Measurements from ENCODE around the gene EWSR1. TPM values are rescaled to one million over a fixed set of nuclear protein-coding genes. Genes with fewer than 3 reads are reported as not detected.
"Not testable (repeated sequence)": the region's sequence is repeated elsewhere in the genome, so short reads cannot be mapped to it uniquely, and the experiment has no call there.

Gene EWSR1
- 197 TPM for total RNA-seq (2013)
- polyA plus RNA-seq: 100 to 1,000 TPM in 2 of 3 donors, 10 to 100 TPM in 1; 81.2 to 280 (median 136) TPM
- 158 and 326 TPM in 2 replicates for polyA minus RNA-seq
- 156 to 386 (median 320) reads per million in 11 experiments for total RNA-seq

GRCh38 chr22:29267858-29268510, at the start of gene EWSR1, which contains the start of gene RHBDD3:
Gene EWSR1, plus strand, starts transcription at chr22:29268268. Its CDS starts 69 bp downstream, at chr22:29268337.
Gene RHBDD3, minus strand, starts transcription at chr22:29267981. Its CDS starts 2,355 bp downstream, at chr22:29265626.
- H3K36me3 Mint-ChIP-seq: peaks cover 22 to 25% of the 10 kb centered on the region in 2 donors
- H4K20me1 ChIP-seq (ENCODE audit: insufficient read depth, low read length): peaks cover 46% of the 10 kb centered on the region
- peak within 1 kb of the TSS; percentile 88 for H2AFZ ChIP-seq (ENCODE audit: insufficient read depth, low read depth, low read length, poor library complexity, severe bottlenecking)
- H3K27ac Mint-ChIP-seq: peak within 1 kb of the TSS; percentile 97 to 100 (median 100)
- peak; percentile 97 to 98 (median 98) for DNase-seq
- peaks cover 33 to 41% of the 10 kb centered on the region in 2 donors for H3K4me1 ChIP-seq (ENCODE audit: control insufficient read depth in 1 of 2, insufficient read depth in 2 of 2, low read length in 2 of 2)
- H3K27ac ChIP-seq (ENCODE audit: low read depth in 1 of 2, low read length in 2 of 2): peak within 1 kb of the TSS; percentile 86 to 100
- peak within 1 kb of the TSS; percentile 68 to 86 (median 80) for H3K4me3 ChIP-seq (replicated peaks in 1 of 3; ENCODE audit: low read depth in 2 of 3, low read length in 3 of 3)
- H3K27me3 Mint-ChIP-seq (ENCODE audit: low read depth in 3 of 3): peaks cover 0 to 2% (median 0%) of the 10 kb centered on the region in 3 donors
- WGBS (ENCODE audit: insufficient coverage): under 1% methylated on average over 49 of the region's 67 CpGs
- intact Hi-C loops (cut with micrococcal nuclease): loop anchor here (5.0 to 10.0 kb wide), 2 partner anchors 34 to 117 kb away; partner anchors contain the start of gene AP1B1 (in 1 of the 2)
- H3K36me3 ChIP-seq (replicated peaks in 1 of 2; ENCODE audit: control insufficient read depth in 1 of 2, insufficient read depth in 2 of 2, low read length in 2 of 2): peaks cover 23 to 27% of the 10 kb centered on the region in 2 donors
- peaks cover 60% of the 10 kb centered on the region for H3K79me2 ChIP-seq (ENCODE audit: insufficient read depth, low read length)
- no peak for TF ChIP-seq CTCF (IDR thresholded peaks at IDR 0.05)
- no peaks in the 10 kb centered on the region for H3K27me3 ChIP-seq (ENCODE audit: control insufficient read depth in 2 of 2, insufficient read depth in 2 of 2, low read length in 2 of 2)
- peak within 1 kb of the TSS; percentile 91 for H3K4me2 ChIP-seq (replicated peaks; ENCODE audit: extremely low read depth, low read length, poor library complexity, severe bottlenecking)
- peaks cover 46% of the 10 kb centered on the region for H3K4me1 Mint-ChIP-seq
- peak within 1 kb of the TSS; percentile 99 for H3K9ac ChIP-seq (ENCODE audit: insufficient read depth, low read length, poor library complexity, severe bottlenecking)
- H3K4me3 Mint-ChIP-seq: peak within 1 kb of the TSS; percentile 93 to 98
- no peaks in the 10 kb centered on the region for H3K9me3 Mint-ChIP-seq
- no peaks in the 10 kb centered on the region for H3K9me3 ChIP-seq (replicated peaks in 1 of 2; ENCODE audit: control insufficient read depth in 1 of 2, insufficient read depth in 1 of 2, low read length in 2 of 2)

DNA sequence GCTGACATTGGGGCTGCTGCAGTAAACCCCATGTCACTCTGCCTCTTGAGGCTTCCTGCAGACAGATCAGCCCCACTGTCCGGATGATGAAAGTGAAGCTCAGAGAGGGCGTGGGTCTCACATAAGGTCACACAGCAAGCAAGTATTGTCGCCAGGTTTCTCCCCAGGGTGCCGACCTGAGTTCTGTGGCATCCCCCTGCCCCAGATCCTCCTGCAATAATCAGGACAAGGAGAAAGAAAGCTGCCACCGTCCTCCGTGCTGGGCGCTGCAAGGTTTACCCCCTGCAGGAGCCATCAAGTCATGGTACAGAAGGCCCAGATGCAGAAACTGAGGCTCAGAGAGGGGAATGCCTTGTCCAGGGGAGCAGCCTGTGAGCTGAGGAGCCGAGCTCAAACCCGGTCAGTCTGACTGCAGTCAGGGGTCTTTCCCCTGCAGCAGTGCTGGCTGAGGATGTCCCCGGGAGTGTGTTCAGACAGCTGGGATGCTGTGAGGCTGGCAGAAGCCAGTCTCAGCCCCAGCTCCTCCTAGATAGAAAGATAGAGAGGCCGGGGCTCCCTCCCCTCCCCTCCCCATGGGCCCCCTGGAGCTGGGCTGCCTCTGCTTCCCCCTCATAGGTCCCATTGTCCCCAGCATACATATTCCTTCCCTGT, 49.2 kb upstream of the EWSR1 start:
- Mint-ChIP-seq H3K4me1 (peaks cover 8% of the 10 kb centered on the region), H3K9me3 (no peaks in the 10 kb centered on the region), H3K4me3 (no peak overlapping the region), H3K36me3 (no peaks in the 10 kb centered on the region), H3K27ac (peak overlapping the region in 3 of 7 donors; percentile 13 to 75 (median 21)), H3K27me3 (ENCODE audit: low read depth in 3 of 3) (peaks cover 0 to 5% (median 4%) of the 10 kb centered on the region in 3 donors)
- DNase-seq: no peak
- H2AFZ ChIP-seq (ENCODE audit: insufficient read depth, low read depth, low read length, poor library complexity, severe bottlenecking): no peak overlapping the region
- intact Hi-C loops (cut with micrococcal nuclease): no loop called here
- peaks cover 8% of the 10 kb centered on the region in 2 donors for H3K4me1 ChIP-seq (ENCODE audit: control insufficient read depth in 1 of 2, insufficient read depth in 2 of 2, low read length in 2 of 2)
- no peaks in the 10 kb centered on the region for H3K36me3 ChIP-seq (replicated peaks in 1 of 2; ENCODE audit: control insufficient read depth in 1 of 2, insufficient read depth in 2 of 2, low read length in 2 of 2)
- H4K20me1 ChIP-seq (ENCODE audit: insufficient read depth, low read length): no peaks in the 10 kb centered on the region
- no peaks in the 10 kb centered on the region for H3K79me2 ChIP-seq (ENCODE audit: insufficient read depth, low read length)
- no peaks in the 10 kb centered on the region for H3K9me3 ChIP-seq (replicated peaks in 1 of 2; ENCODE audit: control insufficient read depth in 1 of 2, insufficient read depth in 1 of 2, low read length in 2 of 2)
- H3K9ac ChIP-seq (ENCODE audit: insufficient read depth, low read length, poor library complexity, severe bottlenecking): no peak overlapping the region
- no peak overlapping the region for H3K4me2 ChIP-seq (replicated peaks; ENCODE audit: extremely low read depth, low read length, poor library complexity, severe bottlenecking)
- no peak overlapping the region for H3K27ac ChIP-seq (ENCODE audit: low read depth in 1 of 2, low read length in 2 of 2)
- no peak overlapping the region for H3K4me3 ChIP-seq (replicated peaks in 1 of 3; ENCODE audit: low read depth in 2 of 3, low read length in 3 of 3)
- 93% methylated on average over 10 of the region's 11 CpGs for WGBS (ENCODE audit: insufficient coverage)
- no peaks in the 10 kb centered on the region for H3K27me3 ChIP-seq (ENCODE audit: control insufficient read depth in 2 of 2, insufficient read depth in 2 of 2, low read length in 2 of 2)
- no peak for TF ChIP-seq CTCF (IDR thresholded peaks at IDR 0.05)

DNA sequence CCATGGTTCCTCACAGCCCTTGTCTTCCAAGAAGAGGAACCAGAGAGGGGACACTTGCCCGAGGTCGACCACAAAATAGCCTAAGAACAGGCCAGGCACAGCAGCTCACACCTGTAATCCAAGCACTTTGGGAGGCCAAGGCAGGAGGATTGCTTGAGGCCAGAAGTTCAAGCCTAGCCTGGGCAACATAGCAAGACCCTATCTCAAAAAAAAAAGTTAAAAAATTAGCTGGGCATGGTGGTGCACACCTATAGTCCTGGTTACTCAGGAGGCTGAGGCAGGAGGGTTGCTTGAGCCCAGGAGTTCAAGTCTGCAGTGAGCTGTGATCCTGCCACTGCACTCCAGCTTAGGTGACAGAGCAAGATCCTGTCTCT, 48.7 kb upstream of the EWSR1 start:
- H3K27me3 ChIP-seq (ENCODE audit: control insufficient read depth in 2 of 2, insufficient read depth in 2 of 2, low read length in 2 of 2); H3K4me3 ChIP-seq (replicated peaks in 1 of 3; ENCODE audit: low read depth in 2 of 3, low read length in 3 of 3); H3K27me3 Mint-ChIP-seq (ENCODE audit: low read depth in 3 of 3); H3K4me2 ChIP-seq (replicated peaks; ENCODE audit: extremely low read depth, low read length, poor library complexity, severe bottlenecking); H3K27ac ChIP-seq (ENCODE audit: low read depth in 1 of 2, low read length in 2 of 2); H3K36me3 Mint-ChIP-seq; H4K20me1 ChIP-seq (ENCODE audit: insufficient read depth, low read length); H3K36me3 ChIP-seq (replicated peaks in 1 of 2; ENCODE audit: control insufficient read depth in 1 of 2, insufficient read depth in 2 of 2, low read length in 2 of 2); H3K9me3 Mint-ChIP-seq; H3K4me1 Mint-ChIP-seq; H3K4me3 Mint-ChIP-seq; DNase-seq; H3K9ac ChIP-seq (ENCODE audit: insufficient read depth, low read length, poor library complexity, severe bottlenecking); intact Hi-C loops (cut with micrococcal nuclease); H3K4me1 ChIP-seq (ENCODE audit: control insufficient read depth in 1 of 2, insufficient read depth in 2 of 2, low read length in 2 of 2); H3K9me3 ChIP-seq (replicated peaks in 1 of 2; ENCODE audit: control insufficient read depth in 1 of 2, insufficient read depth in 1 of 2, low read length in 2 of 2); H2AFZ ChIP-seq (ENCODE audit: insufficient read depth, low read depth, low read length, poor library complexity, severe bottlenecking); H3K79me2 ChIP-seq (ENCODE audit: insufficient read depth, low read length): not testable (repeated sequence)
- peak overlapping the region in 1 of 7 donors; percentile 75 for H3K27ac Mint-ChIP-seq
- WGBS (ENCODE audit: insufficient coverage): 17% methylated on average over 2 of the region's 2 CpGs
